Fibroblast of lung (primary cell): Measurements from ENCODE around the gene TRMT44. TPM values are rescaled to one million over a fixed set of nuclear protein-coding genes. Genes with fewer than 3 reads are reported as not detected.

ENCODE experiments used
- DNase-seq, 2 donors: peaks; one replicate each; pipeline versions ENCODE4 v3.0.0 to v3.0.0-alpha.2; 2010; ENCODE audit warnings: low read depth in 2 of 2
- H2AFZ ChIP-seq: 2 replicates; pipeline ENCODE4 v1.5.1; 2012; ENCODE audit warnings: low read length, control low read depth, inconsistent platforms
- H3K27ac ChIP-seq: 2 replicates; pipeline ENCODE4 v1.5.1; 2011; ENCODE audit warnings: low read length, control low read depth; ENCODE audit not compliant: insufficient read depth
- H3K27me3 ChIP-seq: 2 replicates; pipeline ENCODE4 v1.5.1; 2011; ENCODE audit warnings: mild to moderate bottlenecking, low read length; ENCODE audit not compliant: control insufficient read depth, insufficient read depth
- H3K36me3 ChIP-seq: 2 replicates; pipeline ENCODE4 v1.5.1; 2011; ENCODE audit warnings: low read length; ENCODE audit not compliant: control insufficient read depth, insufficient read depth
- H3K4me1 ChIP-seq: 2 replicates; pipeline ENCODE4 v1.5.1; 2011; ENCODE audit warnings: low read length; ENCODE audit not compliant: control insufficient read depth, insufficient read depth; ENCODE audit errors: extremely low read depth
- H3K4me2 ChIP-seq: 2 replicates; pipeline ENCODE4 v1.5.1; 2011; ENCODE audit warnings: low read length, control low read depth; ENCODE audit not compliant: insufficient read depth; ENCODE audit errors: extremely low read depth
- H3K4me3 ChIP-seq, 4 experiments: fragments of 200-600 bp in 1 of 4; sonication (generic) in 1 of 4; replicated peaks in 1 of 4; 2 replicates each; pipeline ENCODE4 v1.5.1; 2011 to 2016; ENCODE audit warnings: low read length in 4 of 4, low read depth in 3 of 4, mild to moderate bottlenecking in 3 of 4, control low read depth in 2 of 4, inconsistent platforms in 1 of 4, mixed read lengths in 1 of 4; ENCODE audit not compliant: insufficient read depth in 1 of 4; ENCODE audit errors: control extremely low read depth in 1 of 4
- H3K79me2 ChIP-seq: 2 replicates; pipeline ENCODE4 v1.5.1; 2012; ENCODE audit warnings: mild to moderate bottlenecking, low read length, inconsistent platforms; ENCODE audit not compliant: control insufficient read depth, insufficient read depth
- H3K9ac ChIP-seq: 2 replicates; pipeline ENCODE4 v1.5.1; 2011; ENCODE audit warnings: mild to moderate bottlenecking, low read length, control low read depth; ENCODE audit not compliant: insufficient read depth
- H3K9me3 ChIP-seq: 2 replicates; pipeline ENCODE4 v1.5.1; 2012; ENCODE audit warnings: low read depth, low read length; ENCODE audit not compliant: control insufficient read depth, insufficient read depth
- H4K20me1 ChIP-seq: 2 replicates; pipeline ENCODE4 v1.5.1; 2011; ENCODE audit warnings: low read length; ENCODE audit not compliant: control insufficient read depth, insufficient read depth; ENCODE audit errors: extremely low read depth
- CTCF ChIP-seq, 2 donors: IDR thresholded peaks in 1 of 2; conservative IDR thresholded peaks in 1 of 2; 1 replicate in 1 of 2; 2 replicates in 1 of 2; pipeline ENCODE4 v1.5.1; 2011 to 2012; ENCODE audit warnings: low read length in 2 of 2, control low read depth in 1 of 2, inconsistent platforms in 1 of 2, low read depth in 1 of 2, mild to moderate bottlenecking in 1 of 2
- EZH2 ChIP-seq: IDR thresholded peaks from 2 replicates; pipeline ENCODE4 v1.5.1; 2012; ENCODE audit warnings: low read length, control low read depth, mild to moderate bottlenecking; ENCODE audit errors: missing control alignments
- polyA plus RNA-seq, 2 donors: library from polyadenylated mRNA; depleted of rRNA in 1 of 2; stranded (reverse) in 1 of 2; unstranded in 1 of 2; fragments of >200 nt; gene quantifications; 2 replicates each; pipeline ENCODE4 v1.2.1, GENCODE V29; 2011 to 2012; ENCODE audit warnings: missing spikeins in 1 of 2
- total RNA-seq: library from RNA; depleted of rRNA; stranded (reverse); fragments of >200 nt; gene quantifications from 2 replicates; pipeline ENCODE4 v1.2.1, GENCODE V29; 2014

The TRMT44 gene
- total and polyA plus RNA-seq, 2 donors (not counting 1 experiment from before 2014, with no cell fraction given) = 6.5 to 14.0 TPM

DNA sequence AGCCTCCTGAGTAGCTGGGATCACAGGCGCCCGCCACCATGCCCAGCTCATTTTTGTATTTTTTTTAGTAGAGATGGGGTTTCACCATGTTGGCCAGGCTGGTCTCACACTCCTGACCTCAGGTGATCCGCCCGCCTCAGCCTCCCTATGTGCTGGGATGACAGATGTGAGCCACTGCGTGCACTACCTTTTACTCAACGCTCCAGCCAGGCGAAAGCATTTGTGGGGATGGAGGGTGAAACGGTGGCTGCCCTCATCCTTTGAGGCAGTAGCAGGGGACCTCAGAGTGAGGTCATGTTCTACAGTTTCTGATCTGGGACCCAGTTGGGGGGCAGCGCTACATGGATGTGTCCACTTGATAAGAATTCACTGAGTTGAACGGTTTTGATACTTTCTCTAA is 73.8 kb downstream of the TRMT44 start:
- Histone ChIP-seq H3K27me3 (no peaks in the 10 kb centered on the region), H3K36me3 (no peaks in the 10 kb centered on the region), H3K27ac (no peak overlapping the region), H3K79me2 (no peaks in the 10 kb centered on the region), H3K4me1 (peaks cover 2% of the 10 kb centered on the region), H3K4me2 (no peak overlapping the region), H2AFZ (no peak overlapping the region), H3K4me3 (no peak overlapping the region), H3K9ac (no peak overlapping the region), H3K9me3 (no peaks in the 10 kb centered on the region), H4K20me1 (no peaks in the 10 kb centered on the region)
- TF ChIP-seq EZH2 (no peak), CTCF (conservative IDR thresholded peaks at IDR 0.05 in 1 of 2, IDR thresholded peaks at IDR 0.05 in 1 of 2; ENCODE audit: low read depth in 1 of 2, low read length in 2 of 2) (no peak)
- DNase-seq = no peak

GRCh38 chr4:8515316-8516060 is 74.9 kb downstream of the TRMT44 start:
- H3K27ac ChIP-seq = no peak overlapping the region
- no peak overlapping the region for H3K4me2 ChIP-seq

GRCh38 chr4:8516061-8516573 is 75.5 kb downstream of the TRMT44 start:
- Histone ChIP-seq H3K27me3 (no peaks in the 10 kb centered on the region), H3K4me2 (no peak overlapping the region), H3K36me3 (no peaks in the 10 kb centered on the region), H3K4me3 (no peak overlapping the region), H3K27ac (no peak overlapping the region), H3K9me3 (no peaks in the 10 kb centered on the region), H3K79me2 (no peaks in the 10 kb centered on the region), H3K9ac (no peak overlapping the region), H2AFZ (no peak overlapping the region), H3K4me1 (peaks cover 2% of the 10 kb centered on the region), H4K20me1 (no peaks in the 10 kb centered on the region)
- DNase-seq = no peak
- no peak for TF ChIP-seq CTCF (conservative IDR thresholded peaks at IDR 0.05 in 1 of 2, IDR thresholded peaks at IDR 0.05 in 1 of 2; ENCODE audit: low read depth in 1 of 2, low read length in 2 of 2)
- TF ChIP-seq EZH2 = no peak

More at GRCh38 chr4:8515316-8516060, 74.9 kb downstream of the TRMT44 start:
- no peaks in the 10 kb centered on the region for H3K27me3 ChIP-seq
- H3K9ac ChIP-seq = no peak overlapping the region
- DNase-seq = peak; percentile 9 to 27
- H3K79me2 ChIP-seq = no peaks in the 10 kb centered on the region
- no peak for TF ChIP-seq CTCF (conservative IDR thresholded peaks at IDR 0.05 in 1 of 2, IDR thresholded peaks at IDR 0.05 in 1 of 2; ENCODE audit: low read depth in 1 of 2, low read length in 2 of 2)
- H3K36me3 ChIP-seq = no peaks in the 10 kb centered on the region
- no peaks in the 10 kb centered on the region for H4K20me1 ChIP-seq
- no peak overlapping the region for H2AFZ ChIP-seq
- no peak overlapping the region for H3K4me3 ChIP-seq
- no peaks in the 10 kb centered on the region for H3K9me3 ChIP-seq
- peaks cover 2% of the 10 kb centered on the region for H3K4me1 ChIP-seq
